Keratinocyte (primary cell): ENCODE measurements around the gene RSL24D1.

Experiments
- CTCF ChIP-seq, 3 experiments: IDR thresholded peaks in 1 of 3; conservative IDR thresholded peaks in 1 of 3; optimal IDR thresholded peaks in 1 of 3; 2 replicates in 2 of 3; 3 replicates in 1 of 3; pipeline versions ENCODE3 to v1.5.1; 2011; ENCODE audit warnings: low read length in 3 of 3, mild to moderate bottlenecking in 3 of 3, moderate library complexity in 2 of 3, control low read depth in 1 of 3, inconsistent platforms in 1 of 3; ENCODE audit not compliant: insufficient read depth in 2 of 3; ENCODE audit errors: extremely low read depth in 1 of 3
- EZH2 ChIP-seq: IDR thresholded peaks from one replicate; pipeline ENCODE4 v1.6.1; 2012; ENCODE audit warnings: inconsistent platforms, mild to moderate bottlenecking, low read length, moderate library complexity

- TF ChIP-seq EZH2 (no peak), CTCF (optimal IDR thresholded peaks at IDR 0.05 in 1 of 3, IDR thresholded peaks at IDR 0.05 in 1 of 3, conservative IDR thresholded peaks at IDR 0.05 in 1 of 3; ENCODE audit: extremely low read depth in 1 of 3, insufficient read depth in 2 of 3, low read length in 3 of 3) (no peak)
Measured at GRCh38 chr15:55231455-55231854, 34.7 kb upstream of the RSL24D1 start.
